Suprapubic skin (tissue), 4 donors: ENCODE results near the gene VKORC1.

Source experiments
- EP300 ChIP-seq: sonication (generic); formaldehyde crosslinking; IDR thresholded peaks from one replicate; pipeline ENCODE4 v1.6.1; 2017; ENCODE audit warnings: antibody characterized with exemption
- POLR2A ChIP-seq, 2 donors: fragments of 450-650 bp; IDR thresholded peaks; one replicate each; pipeline ENCODE4 v1.6.1; 2017; ENCODE audit warnings: antibody characterized with exemption in 2 of 2, mild to moderate bottlenecking in 2 of 2, moderate library complexity in 2 of 2
- POLR2AphosphoS5 ChIP-seq, 3 donors: sonication (generic); formaldehyde crosslinking; IDR thresholded peaks; one replicate each; pipeline ENCODE4 v1.6.1; 2017; ENCODE audit warnings: antibody characterized with exemption in 3 of 3
- TF ChIP-seq, protein P1 (sequence below), 2 donors: fragments of 200-600 bp in 1 of 2; fragments of 450-650 bp in 1 of 2; sonication (generic) in 1 of 2; IDR thresholded peaks; one replicate each; pipeline ENCODE4 v1.5.1; 2016 to 2019; ENCODE audit warnings: antibody characterized with exemption in 2 of 2, mild to moderate bottlenecking in 1 of 2, moderate library complexity in 1 of 2

DNA sequence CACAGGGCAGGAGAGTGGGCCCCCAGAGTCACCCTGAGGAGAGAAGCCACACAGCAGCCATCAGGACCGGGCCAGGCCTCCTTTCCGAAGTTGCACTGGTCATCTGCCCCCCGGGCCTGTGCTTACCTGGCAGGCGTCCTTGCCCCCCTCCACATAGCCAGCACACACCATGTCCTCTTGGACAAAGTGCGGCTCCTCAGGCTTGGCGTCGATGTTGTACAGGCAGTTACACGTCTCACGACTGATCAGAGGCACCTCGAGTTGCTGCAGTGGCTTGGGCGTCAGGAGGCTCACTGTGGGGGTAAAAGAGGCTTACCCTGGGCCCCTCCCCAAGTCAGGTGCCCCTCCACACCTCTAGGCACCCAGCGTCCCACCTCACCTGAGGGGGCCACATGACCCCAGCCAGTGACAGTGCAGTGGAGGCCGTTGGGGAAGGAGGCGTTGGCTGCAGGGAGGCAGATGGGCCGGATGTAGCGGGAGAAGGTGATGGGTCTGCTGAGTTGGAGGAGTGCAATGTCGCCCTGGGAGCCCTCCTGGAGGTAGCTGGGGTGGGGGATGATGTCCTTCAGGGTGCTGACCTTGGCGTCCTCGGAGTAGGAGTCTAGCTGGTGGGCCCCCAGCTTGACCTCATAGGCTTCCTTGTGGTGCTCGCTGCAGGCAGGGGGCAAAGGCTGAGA lies 37.8 kb upstream of the VKORC1 start:
- TF ChIP-seq, protein P1, sequence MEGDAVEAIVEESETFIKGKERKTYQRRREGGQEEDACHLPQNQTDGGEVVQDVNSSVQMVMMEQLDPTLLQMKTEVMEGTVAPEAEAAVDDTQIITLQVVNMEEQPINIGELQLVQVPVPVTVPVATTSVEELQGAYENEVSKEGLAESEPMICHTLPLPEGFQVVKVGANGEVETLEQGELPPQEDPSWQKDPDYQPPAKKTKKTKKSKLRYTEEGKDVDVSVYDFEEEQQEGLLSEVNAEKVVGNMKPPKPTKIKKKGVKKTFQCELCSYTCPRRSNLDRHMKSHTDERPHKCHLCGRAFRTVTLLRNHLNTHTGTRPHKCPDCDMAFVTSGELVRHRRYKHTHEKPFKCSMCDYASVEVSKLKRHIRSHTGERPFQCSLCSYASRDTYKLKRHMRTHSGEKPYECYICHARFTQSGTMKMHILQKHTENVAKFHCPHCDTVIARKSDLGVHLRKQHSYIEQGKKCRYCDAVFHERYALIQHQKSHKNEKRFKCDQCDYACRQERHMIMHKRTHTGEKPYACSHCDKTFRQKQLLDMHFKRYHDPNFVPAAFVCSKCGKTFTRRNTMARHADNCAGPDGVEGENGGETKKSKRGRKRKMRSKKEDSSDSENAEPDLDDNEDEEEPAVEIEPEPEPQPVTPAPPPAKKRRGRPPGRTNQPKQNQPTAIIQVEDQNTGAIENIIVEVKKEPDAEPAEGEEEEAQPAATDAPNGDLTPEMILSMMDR (IDR thresholded peaks at IDR 0.05), result no peak
- TF ChIP-seq POLR2AphosphoS5 (IDR thresholded peaks at IDR 0.05) (no peak), POLR2A (IDR thresholded peaks at IDR 0.05) (no peak), EP300 (no peak)
